ENCODE results near the gene ALK. TPM values are rescaled to one million over a fixed set of nuclear protein-coding genes. Genes with fewer than 3 reads are reported as not detected.

Gene ALK
- 0.07 TPM in 1 of 2 replicates, not detected in the other for total RNA-seq (2022)
- percentile 5 among the genes with signal in this experiment for Bru-seq, nascent RNA
- percentile 5 among the genes with signal in this experiment for BruChase-seq, experiment 1, labeled RNA remaining after a 6-hour chase
- percentile 7 among the genes with signal in this experiment for BruChase-seq, experiment 2, labeled RNA remaining after a 2-hour chase
- long read RNA-seq, partial matches to known transcripts, result 0 of 2 reads
- long read RNA-seq, other reads (novel, unspliced or antisense), result 2 of 2 reads

DNA sequence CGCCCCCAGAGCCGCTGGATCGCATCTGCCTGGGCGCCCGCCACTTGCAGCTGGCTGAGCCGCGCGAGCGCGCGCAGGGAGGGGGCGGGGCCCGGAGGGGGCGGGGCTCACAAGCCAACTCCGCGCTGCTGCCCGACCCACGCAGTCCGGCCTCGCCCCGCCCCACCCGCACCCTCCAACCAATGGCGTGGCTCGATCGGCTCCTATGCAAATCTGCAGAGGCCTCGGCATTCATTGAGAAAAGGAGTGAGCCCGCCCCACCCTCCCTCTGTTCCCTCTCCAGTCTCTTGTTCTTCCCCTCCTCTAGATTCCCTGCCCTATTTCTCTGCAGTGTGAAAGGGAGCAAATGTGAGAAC is at the start of gene ALK:
Gene ALK, minus strand, starts transcription at position 27 of the 356 bp plus-strand sequence. CDS start 927 bp downstream, outside the sequence.
- ChIA-PET POLR2A (interaction anchor here (0.8 kb wide), 1 partner anchor 30 kb away, joined by 4 read pairs; no protein-coding TSS in a partner anchor), CTCF (interaction anchor here (0.7 to 14.9 kb wide), 13 partner anchors 10 to 683 kb away, joined by 3 to 247 read pairs (median 5); no protein-coding TSS in a partner anchor)
- H3K9me3 Mint-ChIP-seq (ENCODE audit: unreplicated experiment), result peaks cover 7% of the 10 kb centered on the region
- intact Hi-C loops (cut with micrococcal nuclease), result no loop called here
- H3K4me1 Mint-ChIP-seq (ENCODE audit: insufficient read depth, unreplicated experiment), result no peaks in the 10 kb centered on the region
- peak within 1 kb of the TSS; percentile 49 for H3K4me3 Mint-ChIP-seq (ENCODE audit: unreplicated experiment)
- no peaks in the 10 kb centered on the region for H3K36me3 Mint-ChIP-seq (ENCODE audit: insufficient read depth, unreplicated experiment)
- no peak within 1 kb of the TSS for H3K27ac Mint-ChIP-seq (ENCODE audit: low read depth, unreplicated experiment)
- peaks cover 30% of the 10 kb centered on the region for H3K27me3 Mint-ChIP-seq (ENCODE audit: insufficient read depth, unreplicated experiment)
- TF ChIP-seq CTCF (IDR thresholded peaks at IDR 0.05; ENCODE audit: unreplicated experiment), result no peak
- no TSS peak for BruUV-seq (replicated peaks)
- DNase-seq (ENCODE audit: unreplicated experiment), result peak; percentile 96

DNA sequence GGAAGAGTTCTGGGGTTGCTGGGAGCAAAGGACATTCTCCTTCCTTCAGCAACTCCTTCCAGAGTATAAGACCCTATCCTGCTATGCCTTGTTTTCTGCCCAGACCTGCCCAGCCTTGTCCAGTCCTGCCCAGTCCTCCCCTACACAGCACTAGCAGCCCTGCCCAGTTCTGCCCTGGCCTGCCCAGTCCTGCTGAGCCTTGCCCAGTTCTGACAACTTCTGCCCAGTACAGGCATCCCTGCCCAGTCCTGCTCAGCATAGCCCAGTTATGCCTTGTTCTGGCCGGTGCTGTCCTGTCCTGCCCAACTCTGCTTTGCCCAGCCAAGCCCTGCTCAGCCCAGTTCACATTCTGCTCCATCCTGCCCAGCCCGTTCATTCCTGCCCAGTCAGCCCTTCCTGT is 44.9 kb upstream of the ALK start:
- Mint-ChIP-seq H3K9me3 (ENCODE audit: unreplicated experiment) (no peaks in the 10 kb centered on the region), H3K36me3 (ENCODE audit: insufficient read depth, unreplicated experiment) (no peaks in the 10 kb centered on the region), H3K4me3 (ENCODE audit: unreplicated experiment) (no peak overlapping the region), H3K4me1 (ENCODE audit: insufficient read depth, unreplicated experiment) (peaks cover 18% of the 10 kb centered on the region), H3K27ac (ENCODE audit: low read depth, unreplicated experiment) (peak overlapping the region; percentile 72), H3K27me3 (ENCODE audit: insufficient read depth, unreplicated experiment) (peaks cover 12% of the 10 kb centered on the region)
- BruUV-seq (replicated peaks), result no TSS peak
- POLR2A ChIA-PET, result interaction anchor here (0.8 to 2.1 kb wide), 3 partner anchors 13 to 444 kb away, joined by 3 to 5 read pairs (median 4); no protein-coding TSS in a partner anchor
- CTCF ChIA-PET, result interaction anchor here (0.8 kb wide), 1 partner anchor 21 kb away, joined by 5 read pairs; no protein-coding TSS in a partner anchor
- intact Hi-C loops (cut with micrococcal nuclease), result no loop called here
- no peak for TF ChIP-seq CTCF (IDR thresholded peaks at IDR 0.05; ENCODE audit: unreplicated experiment)
- peak; percentile 68 for DNase-seq (ENCODE audit: unreplicated experiment)

GRCh38 chr2:29963972-29964570 is 42.7 kb upstream of the ALK start:
- ChIA-PET POLR2A (no interaction called here), CTCF (interaction anchor here (0.6 to 0.7 kb wide), 2 partner anchors 41 to 42 kb away, joined by 3 read pairs; no protein-coding TSS in a partner anchor)
- Mint-ChIP-seq H3K9me3 (ENCODE audit: unreplicated experiment) (no peaks in the 10 kb centered on the region), H3K36me3 (ENCODE audit: insufficient read depth, unreplicated experiment) (no peaks in the 10 kb centered on the region), H3K4me1 (ENCODE audit: insufficient read depth, unreplicated experiment) (peaks cover 18% of the 10 kb centered on the region), H3K4me3 (ENCODE audit: unreplicated experiment) (no peak overlapping the region), H3K27ac (ENCODE audit: low read depth, unreplicated experiment) (no peak overlapping the region), H3K27me3 (ENCODE audit: insufficient read depth, unreplicated experiment) (peaks cover 34% of the 10 kb centered on the region)
- TF ChIP-seq CTCF (IDR thresholded peaks at IDR 0.05; ENCODE audit: unreplicated experiment), result no peak
- no peak for DNase-seq (ENCODE audit: unreplicated experiment)
- intact Hi-C loops (cut with micrococcal nuclease), result no loop called here
- BruUV-seq (replicated peaks), result no TSS peak

GRCh38 chr2:29962922-29963321 is 41.5 kb upstream of the ALK start:
- Mint-ChIP-seq H3K36me3 (ENCODE audit: insufficient read depth, unreplicated experiment) (no peaks in the 10 kb centered on the region), H3K27ac (ENCODE audit: low read depth, unreplicated experiment) (no peak overlapping the region), H3K4me3 (ENCODE audit: unreplicated experiment) (no peak overlapping the region), H3K9me3 (ENCODE audit: unreplicated experiment) (no peaks in the 10 kb centered on the region), H3K4me1 (ENCODE audit: insufficient read depth, unreplicated experiment) (peaks cover 18% of the 10 kb centered on the region), H3K27me3 (ENCODE audit: insufficient read depth, unreplicated experiment) (peaks cover 45% of the 10 kb centered on the region)
- no peak for DNase-seq (ENCODE audit: unreplicated experiment)
- CTCF ChIA-PET, result no interaction called here
- TF ChIP-seq CTCF (IDR thresholded peaks at IDR 0.05; ENCODE audit: unreplicated experiment), result no peak
- intact Hi-C loops (cut with micrococcal nuclease), result no loop called here
- POLR2A ChIA-PET, result interaction anchor here (0.6 kb wide), 1 partner anchor 768 kb away, joined by 3 read pairs; no protein-coding TSS in a partner anchor
- no TSS peak for BruUV-seq (replicated peaks)

Measured in MCF 10A (cell line).